GM20000 (cell line): ENCODE measurements around the gene ACAD10.

Experiments used
- DNase-seq: peaks from one replicate; pipeline ENCODE4 v3.0.0; 2012; ENCODE audit warnings: low spot score
- CTCF ChIP-seq: IDR thresholded peaks from 2 replicates; pipeline ENCODE4 v1.5.1; 2012; ENCODE audit warnings: mild to moderate bottlenecking, control low read depth; ENCODE audit errors: extremely low read depth, missing control alignments

ACAD10 gene

GRCh38 chr12:111806304-111806703, 120.5 kb downstream of the ACAD10 start:
- DNase-seq: no peak

More at GRCh38 chr12:111806304-111806703, 120.5 kb downstream of the ACAD10 start:
- TF ChIP-seq CTCF: no peak
